Stimulated activated CD4-positive, alpha-beta T cell treated with anti-CD3 and anti-CD28 coated beads, Interleukin-4, amount 100 ng/mL, for 1 hour (primary cell): ENCODE measurements around the gene METTL1.
"Not testable (repeated sequence)": the region's sequence is repeated elsewhere in the genome, so short reads cannot be mapped to it uniquely, and the experiment has no call there.

ENCODE experiments used
- DNase-seq: peaks from one replicate; pipeline ENCODE4 v3.0.0-alpha.2; 2020

METTL1 gene

GRCh38 chr12:57771873-57772428, at the start of gene METTL1:
METTL1 (minus strand) TSS chr12:57772105; CDS start chr12:57772083, 22 bp downstream.
- DNase-seq: peak; percentile 91

- not testable (repeated sequence) for DNase-seq
Measured at GRCh38 chr12:57821015-57821414, 49.1 kb upstream of the METTL1 start.

GRCh38 chr12:57820119-57820518, 48.2 kb upstream of the METTL1 start:
- DNase-seq: not testable (repeated sequence)

GRCh38 chr12:57817990-57818331, 46.1 kb upstream of the METTL1 start:
- not testable (repeated sequence) for DNase-seq

GRCh38 chr12:57817261-57817989, 45.5 kb upstream of the METTL1 start:
- no peak for DNase-seq

GRCh38 chr12:57816855-57817151, 44.9 kb upstream of the METTL1 start:
- no peak for DNase-seq

- DNase-seq: no peak
Measured at GRCh38 chr12:57816001-57816854, 44.3 kb upstream of the METTL1 start.

- DNase-seq: peak; percentile 27
Measured at GRCh38 chr12:57815177-57816000, 43.5 kb upstream of the METTL1 start.

- DNase-seq: no peak
Measured at GRCh38 chr12:57813971-57814772, 42.3 kb upstream of the METTL1 start.

- no peak for DNase-seq
Measured at GRCh38 chr12:57813111-57813970, 41.4 kb upstream of the METTL1 start.

GRCh38 chr12:57811028-57811755, 39.3 kb upstream of the METTL1 start:
- no peak for DNase-seq

- no peak for DNase-seq
Measured at GRCh38 chr12:57810450-57810849, 38.5 kb upstream of the METTL1 start.

GRCh38 chr12:57809425-57809824, 37.5 kb upstream of the METTL1 start:
- DNase-seq: no peak

GRCh38 chr12:57808351-57808750, 36.4 kb upstream of the METTL1 start:
- DNase-seq: no peak

- no peak for DNase-seq
Measured at GRCh38 chr12:57807285-57807684, 35.4 kb upstream of the METTL1 start.

- no peak for DNase-seq
Measured at GRCh38 chr12:57806677-57807076, 34.8 kb upstream of the METTL1 start.

GRCh38 chr12:57803319-57803893, 31.5 kb upstream of the METTL1 start:
- peak; percentile 23 for DNase-seq

GRCh38 chr12:57802607-57803006, 30.7 kb upstream of the METTL1 start:
- no peak for DNase-seq

- no peak for DNase-seq
Measured at GRCh38 chr12:57800965-57801364, 29.1 kb upstream of the METTL1 start.

GRCh38 chr12:57797933-57798332, 26.0 kb upstream of the METTL1 start:
- DNase-seq: no peak
